Measurements from ENCODE around the gene MYL5. TPM values are rescaled to one million over a fixed set of nuclear protein-coding genes. Genes with fewer than 3 reads are reported as not detected.
A peak's percentile ranks its signal among the peaks of the same experiment; 100 is the strongest.

MYL5 gene
- total RNA-seq, 2 experiments from 2014 or later, result 17.8 to 19.0 TPM

DNA sequence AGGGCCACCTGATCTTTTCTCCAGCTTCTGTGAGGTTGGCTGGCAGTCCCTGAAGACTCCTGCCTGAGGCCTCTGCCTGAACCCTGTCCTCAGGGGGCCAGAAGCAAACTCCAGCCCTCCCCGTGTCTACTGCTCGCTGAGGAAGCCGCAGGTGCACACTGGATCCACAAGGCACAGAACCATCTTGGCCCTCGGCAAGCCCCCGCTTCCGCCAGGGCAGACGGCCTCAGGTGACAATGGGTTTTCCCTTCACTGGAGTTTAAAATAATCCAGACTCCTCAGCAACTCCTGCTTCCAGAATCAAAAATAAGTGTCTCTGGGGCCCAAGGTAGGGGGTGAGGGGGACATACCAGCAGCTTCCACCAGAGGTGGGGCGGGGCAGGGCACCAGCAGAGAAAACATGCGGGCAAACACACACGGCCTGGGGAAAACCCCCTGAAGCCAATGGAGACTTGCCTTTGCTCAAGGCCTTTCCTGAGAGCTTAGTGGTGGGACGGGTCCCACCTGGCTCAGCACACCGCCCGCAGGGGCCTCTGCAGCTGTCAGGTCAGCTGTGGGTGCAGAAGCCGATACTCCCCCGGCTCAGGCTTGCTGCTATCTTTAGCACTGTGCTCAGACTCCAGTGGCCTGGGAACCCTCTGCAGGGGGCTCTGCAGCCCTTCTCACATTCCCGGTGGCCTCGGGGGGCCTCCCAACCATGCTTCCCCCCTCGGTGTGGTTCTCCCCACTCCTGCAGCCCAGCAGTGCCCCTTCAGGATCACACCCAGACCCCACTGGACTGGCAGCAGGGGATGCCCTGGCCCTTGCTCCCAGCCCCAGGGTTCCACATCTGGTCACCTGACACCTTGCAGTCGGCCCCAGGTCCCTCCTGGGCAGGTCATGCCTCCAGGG, 1.9 kb downstream of the MYL5 start:
- H3K4me3 Mint-ChIP-seq, result peak overlapping the region; percentile 86
- DNase-seq, result no peak
- H3K27ac Mint-ChIP-seq, result peak overlapping the region; percentile 89
- H3K4me1 Mint-ChIP-seq, result peaks cover 16% of the 10 kb centered on the region
- H3K36me3 Mint-ChIP-seq (ENCODE audit: low read depth), result peaks cover 14% of the 10 kb centered on the region
- no peaks in the 10 kb centered on the region for H3K9me3 Mint-ChIP-seq
- ChIA-PET POLR2A (no interaction called here), CTCF (no interaction called here)
- H3K27me3 Mint-ChIP-seq, result no peaks in the 10 kb centered on the region

DNA sequence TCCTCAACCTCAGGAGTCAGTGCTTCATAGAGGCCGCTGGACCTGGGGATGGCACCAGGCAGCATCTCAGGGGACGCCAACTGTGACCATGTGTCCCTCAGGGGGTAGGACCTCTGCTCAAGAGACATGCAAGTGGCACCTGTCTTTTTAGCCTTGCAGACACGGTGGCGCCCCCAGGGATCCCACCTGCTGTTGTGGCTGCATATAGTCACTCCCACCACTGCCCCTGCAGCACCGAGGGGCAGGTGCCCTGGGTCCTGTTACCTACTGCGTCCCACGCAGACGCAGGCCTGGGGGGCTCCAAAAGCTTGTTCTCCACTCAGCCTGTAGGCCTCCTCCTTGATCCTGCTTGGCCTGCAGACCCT, 2.5 kb downstream of the MYL5 start:
- ChIA-PET POLR2A (no interaction called here), CTCF (no interaction called here)
- H3K4me1 Mint-ChIP-seq, result peaks cover 16% of the 10 kb centered on the region
- H3K4me3 Mint-ChIP-seq, result no peak overlapping the region
- no peak for DNase-seq
- no peaks in the 10 kb centered on the region for H3K27me3 Mint-ChIP-seq
- H3K36me3 Mint-ChIP-seq (ENCODE audit: low read depth), result peaks cover 8% of the 10 kb centered on the region
- no peaks in the 10 kb centered on the region for H3K9me3 Mint-ChIP-seq
- peak overlapping the region; percentile 60 for H3K27ac Mint-ChIP-seq

DNA sequence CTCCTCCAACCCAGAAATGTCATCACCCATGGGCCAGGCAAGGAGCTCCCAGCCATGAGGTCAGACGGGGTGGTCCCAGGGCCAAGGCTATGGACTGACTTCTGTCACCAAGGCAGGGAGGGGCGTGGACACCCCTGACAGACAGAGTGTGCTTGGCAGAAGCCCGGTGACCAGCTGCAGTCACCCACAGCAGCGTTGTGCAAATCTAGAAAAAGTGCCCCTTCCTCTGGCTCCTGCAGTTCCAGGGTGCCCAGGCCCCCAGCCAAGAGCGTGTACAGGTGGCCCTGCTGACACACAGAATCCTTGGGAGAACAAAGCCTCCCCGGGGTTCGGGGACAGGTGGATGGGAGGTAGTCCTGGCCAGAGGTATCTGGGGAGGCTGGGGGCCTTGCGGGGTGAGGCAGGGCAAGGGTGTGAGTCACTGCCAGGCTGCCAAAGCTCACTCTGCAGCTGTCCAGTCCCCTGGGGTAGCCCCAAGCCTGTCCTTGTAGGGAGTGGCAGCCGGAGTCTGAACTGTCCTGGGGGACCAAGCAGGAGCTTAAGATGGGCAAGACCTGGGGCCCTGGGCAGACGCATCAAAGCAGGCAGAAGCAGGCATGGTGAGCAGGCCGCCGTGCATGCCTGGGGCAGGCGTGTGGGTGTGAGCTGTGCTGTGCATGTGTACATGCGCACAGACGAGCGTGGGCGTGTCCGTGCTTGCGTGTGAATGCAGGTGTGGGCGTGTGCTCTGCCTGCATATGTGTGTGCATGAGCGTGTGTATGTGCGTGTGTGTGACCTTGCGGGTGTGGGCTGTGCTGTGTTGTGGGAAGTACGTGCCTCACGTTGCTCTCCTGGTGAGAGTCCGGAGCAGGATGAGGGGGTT, 3.3 kb downstream of the MYL5 start:
- Mint-ChIP-seq H3K36me3 (ENCODE audit: low read depth) (peaks cover 5% of the 10 kb centered on the region), H3K27ac (no peak overlapping the region), H3K4me3 (no peak overlapping the region), H3K27me3 (no peaks in the 10 kb centered on the region), H3K9me3 (no peaks in the 10 kb centered on the region), H3K4me1 (peaks cover 14% of the 10 kb centered on the region)
- POLR2A ChIA-PET, result no interaction called here
- no peak for DNase-seq
- CTCF ChIA-PET, result no interaction called here

DNA sequence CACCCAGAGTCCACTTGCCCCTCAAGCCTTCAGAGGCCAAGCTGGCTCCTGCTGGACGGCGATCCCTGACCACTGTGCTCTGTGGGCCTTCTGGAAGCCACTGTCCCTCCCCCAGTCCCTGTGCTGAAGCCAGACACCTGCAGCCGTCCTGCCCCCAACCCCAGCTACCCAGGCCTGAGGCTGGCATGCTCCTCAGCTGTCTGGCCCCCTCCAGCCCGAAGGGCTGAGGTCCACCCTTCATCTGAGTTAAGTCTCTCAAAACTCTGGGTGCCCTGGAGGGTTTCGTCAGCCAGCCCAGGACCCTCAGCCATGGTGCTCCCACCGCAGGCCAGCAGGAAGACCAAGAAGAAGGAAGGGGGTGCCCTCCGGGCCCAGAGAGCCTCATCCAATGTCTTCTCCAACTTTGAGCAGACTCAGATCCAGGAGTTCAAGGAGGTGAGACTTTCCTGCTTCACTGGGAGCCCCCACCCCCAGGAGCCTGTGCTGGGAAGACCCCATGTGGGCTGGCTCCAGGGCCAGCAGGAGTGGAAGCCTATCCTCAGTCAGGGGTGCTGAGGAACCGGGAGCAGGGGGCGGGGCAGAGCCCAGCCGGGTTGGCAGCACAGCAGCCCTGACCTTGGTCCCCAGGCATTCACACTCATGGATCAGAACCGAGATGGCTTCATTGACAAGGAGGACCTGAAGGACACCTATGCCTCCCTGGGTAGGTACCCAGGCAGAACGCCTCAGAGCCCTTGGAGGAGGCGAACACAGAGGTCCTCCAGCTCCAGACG, 4.2 kb downstream of the MYL5 start:
- H3K4me3 Mint-ChIP-seq, result no peak overlapping the region
- H3K9me3 Mint-ChIP-seq, result no peaks in the 10 kb centered on the region
- POLR2A ChIA-PET, result no interaction called here
- H3K27me3 Mint-ChIP-seq, result no peaks in the 10 kb centered on the region
- CTCF ChIA-PET, result no interaction called here
- H3K4me1 Mint-ChIP-seq, result peaks cover 9% of the 10 kb centered on the region
- no peak for DNase-seq
- peaks cover 1% of the 10 kb centered on the region for H3K36me3 Mint-ChIP-seq (ENCODE audit: low read depth)
- H3K27ac Mint-ChIP-seq, result no peak overlapping the region

DNA sequence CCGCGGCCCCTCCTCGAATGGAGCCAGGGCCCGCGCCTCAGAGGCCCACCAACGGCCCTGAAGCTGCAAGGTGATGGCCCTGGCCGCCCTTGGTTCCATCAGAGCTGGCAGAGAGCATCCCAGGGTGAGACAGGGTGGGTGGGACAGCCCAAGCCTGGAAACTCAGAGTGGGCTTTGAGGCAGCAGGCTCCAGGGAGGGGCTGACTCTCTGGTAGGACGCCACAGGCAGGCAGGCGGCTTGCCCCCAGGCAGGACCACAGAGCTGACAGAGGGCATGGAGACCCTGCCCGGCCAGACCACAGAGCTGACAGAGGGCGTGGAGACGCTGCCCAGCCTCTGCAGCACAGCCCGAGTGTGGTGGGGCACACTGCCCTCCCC, 4.8 kb downstream of the MYL5 start:
- DNase-seq, result no peak
- Mint-ChIP-seq H3K9me3 (no peaks in the 10 kb centered on the region), H3K4me1 (peaks cover 10% of the 10 kb centered on the region), H3K36me3 (ENCODE audit: low read depth) (peaks cover under 1% of the 10 kb centered on the region), H3K27me3 (no peaks in the 10 kb centered on the region), H3K4me3 (no peak overlapping the region), H3K27ac (peak overlapping the region; percentile 15)
- ChIA-PET POLR2A (no interaction called here), CTCF (no interaction called here)

DNA sequence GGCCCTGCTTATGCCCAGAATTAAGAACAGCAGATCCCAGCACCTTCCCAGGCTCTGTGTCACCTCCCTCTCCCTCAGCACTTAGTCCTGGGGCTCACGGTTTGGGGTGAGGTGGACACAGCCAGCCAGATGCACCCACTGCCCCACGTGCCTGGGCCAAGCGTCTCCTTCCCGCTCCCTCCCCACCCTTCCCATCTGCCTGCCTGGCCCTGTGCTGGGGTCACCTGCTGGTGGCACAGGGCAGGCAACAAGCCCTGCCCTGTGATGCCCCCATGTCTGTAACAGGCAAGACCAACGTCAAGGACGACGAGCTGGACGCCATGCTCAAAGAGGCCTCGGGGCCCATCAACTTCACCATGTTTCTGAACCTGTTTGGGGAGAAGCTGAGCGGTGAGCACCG, 5.3 kb downstream of the MYL5 start:
- Mint-ChIP-seq H3K27ac (peak overlapping the region; percentile 13), H3K9me3 (no peaks in the 10 kb centered on the region), H3K36me3 (ENCODE audit: low read depth) (no peaks in the 10 kb centered on the region), H3K4me1 (peaks cover 10% of the 10 kb centered on the region), H3K4me3 (no peak overlapping the region), H3K27me3 (no peaks in the 10 kb centered on the region)
- CTCF ChIA-PET, result no interaction called here
- no peak for DNase-seq
- POLR2A ChIA-PET, result no interaction called here

DNA sequence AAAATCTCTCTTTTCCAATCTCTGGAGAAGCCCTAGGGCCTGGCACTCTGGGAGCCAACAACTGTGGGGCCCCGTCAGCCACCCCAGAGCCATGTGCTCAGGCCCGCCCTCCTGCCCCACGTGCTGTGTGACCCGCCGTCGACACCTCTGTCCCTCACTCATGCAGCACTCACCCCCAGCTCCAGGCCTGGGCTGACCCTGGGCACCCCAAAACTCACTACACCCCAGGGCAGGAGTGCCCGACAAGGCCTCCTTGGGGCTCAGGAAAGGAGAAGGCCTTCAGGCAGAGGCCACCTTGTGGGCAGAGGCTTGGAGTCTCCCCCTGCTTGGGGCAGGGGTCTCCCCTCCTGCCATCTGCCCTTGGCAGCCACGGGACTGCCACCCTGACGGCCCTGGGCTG, 5.7 kb downstream of the MYL5 start:
- no peaks in the 10 kb centered on the region for H3K27me3 Mint-ChIP-seq
- peaks cover 10% of the 10 kb centered on the region for H3K4me1 Mint-ChIP-seq
- peak overlapping the region; percentile 22 for H3K4me3 Mint-ChIP-seq
- no peaks in the 10 kb centered on the region for H3K36me3 Mint-ChIP-seq (ENCODE audit: low read depth)
- POLR2A ChIA-PET, result no interaction called here
- DNase-seq, result no peak
- no peaks in the 10 kb centered on the region for H3K9me3 Mint-ChIP-seq
- peak overlapping the region; percentile 31 for H3K27ac Mint-ChIP-seq
- CTCF ChIA-PET, result interaction anchor here (1.1 kb wide), 1 partner anchor 17 kb away, joined by 3 read pairs; no protein-coding TSS in a partner anchor

DNA sequence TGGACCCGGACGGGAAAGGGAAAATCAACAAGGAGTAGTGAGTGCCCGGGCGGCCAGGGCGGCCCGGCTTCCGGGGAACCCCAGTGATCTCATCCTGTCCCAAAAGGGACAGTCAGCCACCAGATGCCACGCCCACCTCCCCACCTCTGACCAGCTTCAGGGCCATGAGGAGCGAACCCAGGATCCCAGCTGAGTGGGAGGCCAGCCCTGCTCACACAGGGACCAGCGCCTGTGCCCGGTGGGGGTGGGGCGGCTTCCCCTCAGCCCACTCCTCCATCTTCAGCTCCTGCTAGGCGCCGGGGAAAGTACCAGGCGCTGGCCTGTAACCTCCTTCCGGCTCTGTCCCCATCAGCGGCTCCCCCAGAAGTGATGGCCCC, 6.2 kb downstream of the MYL5 start:
- no peaks in the 10 kb centered on the region for H3K36me3 Mint-ChIP-seq (ENCODE audit: low read depth)
- H3K27me3 Mint-ChIP-seq, result no peaks in the 10 kb centered on the region
- peak overlapping the region; percentile 32 for H3K4me3 Mint-ChIP-seq
- H3K4me1 Mint-ChIP-seq, result peaks cover 10% of the 10 kb centered on the region
- peak overlapping the region; percentile 69 for H3K27ac Mint-ChIP-seq
- no peak for DNase-seq
- no peaks in the 10 kb centered on the region for H3K9me3 Mint-ChIP-seq
- POLR2A ChIA-PET, result no interaction called here
- CTCF ChIA-PET, result interaction anchor here (1.1 kb wide), 1 partner anchor 17 kb away, joined by 3 read pairs; no protein-coding TSS in a partner anchor

DNA sequence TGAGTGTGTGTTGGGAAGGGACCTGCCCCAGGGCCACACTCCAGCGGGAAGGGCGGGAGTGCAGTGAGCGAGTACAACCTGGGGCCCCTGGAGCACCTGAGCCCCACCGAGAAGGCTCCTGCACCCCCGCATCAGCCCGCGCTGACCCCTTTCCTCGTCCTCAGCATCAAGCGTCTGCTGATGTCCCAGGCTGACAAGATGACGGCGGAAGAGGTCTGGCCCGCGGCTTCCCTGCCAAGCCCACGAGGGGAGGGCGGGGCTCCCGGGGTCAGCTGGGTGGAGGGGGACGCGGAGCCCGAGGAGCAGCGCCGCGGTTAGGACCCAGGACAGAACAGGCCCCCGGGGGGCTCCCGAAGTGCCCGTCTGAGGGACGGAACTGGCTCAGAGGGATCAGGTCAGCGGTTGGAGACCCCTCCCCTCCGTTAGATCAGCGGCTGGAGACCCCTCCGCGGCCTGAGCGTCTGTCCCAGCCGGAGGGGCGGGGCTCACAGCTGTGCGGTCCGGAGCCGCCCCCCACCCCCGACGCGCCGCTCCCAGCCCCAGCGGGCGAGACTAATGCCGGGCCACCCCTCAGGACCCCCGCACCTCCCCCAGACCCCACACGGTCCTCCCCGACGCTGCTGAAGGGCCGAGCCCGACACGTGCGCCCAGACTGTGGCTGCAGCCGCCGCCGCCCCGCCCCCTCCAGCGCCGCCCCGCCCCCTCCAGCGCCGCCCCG, 6.7 kb downstream of the MYL5 start:
- peak; percentile 46 for DNase-seq
- Mint-ChIP-seq H3K9me3 (no peaks in the 10 kb centered on the region), H3K27me3 (no peaks in the 10 kb centered on the region), H3K36me3 (ENCODE audit: low read depth) (no peaks in the 10 kb centered on the region), H3K27ac (peak overlapping the region; percentile 69), H3K4me3 (peak overlapping the region; percentile 32), H3K4me1 (peaks cover 10% of the 10 kb centered on the region)
- CTCF ChIA-PET, result interaction anchor here (1.1 kb wide), 1 partner anchor 18 kb away, joined by 3 read pairs; no protein-coding TSS in a partner anchor
- POLR2A ChIA-PET, result no interaction called here

DNA sequence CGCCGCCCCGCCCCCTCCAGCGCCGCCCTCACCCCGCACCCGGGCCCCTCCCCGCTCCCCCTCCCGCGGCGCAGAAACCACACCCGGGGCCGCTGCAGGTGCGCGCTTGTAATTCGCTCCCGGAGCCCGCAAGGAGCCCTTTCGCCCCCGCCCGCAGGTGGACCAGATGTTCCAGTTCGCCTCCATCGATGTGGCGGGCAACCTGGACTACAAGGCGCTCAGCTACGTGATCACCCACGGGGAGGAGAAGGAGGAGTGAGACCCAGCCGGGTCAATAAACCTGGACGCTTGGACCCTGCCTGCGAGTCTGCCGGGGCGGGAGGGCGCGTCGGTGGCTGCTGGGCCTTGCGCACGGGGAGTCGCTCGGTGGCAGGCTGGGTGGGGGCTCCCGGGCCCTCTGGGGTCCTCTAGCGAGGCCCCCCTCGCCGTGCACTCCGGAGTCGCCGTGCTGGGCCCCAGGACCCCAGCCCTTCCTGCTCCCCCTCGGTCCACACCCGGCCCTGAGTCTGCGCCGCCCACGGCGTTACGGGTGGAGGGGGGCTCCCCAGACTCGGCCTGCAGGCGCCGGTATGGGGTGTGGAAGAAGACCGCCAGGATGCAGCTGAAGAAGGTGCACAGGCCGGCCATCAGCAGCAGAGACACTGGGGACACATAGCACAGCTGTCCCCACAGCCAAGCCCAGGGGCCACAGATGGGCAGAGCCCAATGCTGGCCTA, 7.6 kb downstream of the MYL5 start:
- CTCF ChIA-PET, result no interaction called here
- Mint-ChIP-seq H3K27ac (no peak overlapping the region), H3K9me3 (no peaks in the 10 kb centered on the region), H3K36me3 (ENCODE audit: low read depth) (no peaks in the 10 kb centered on the region), H3K27me3 (no peaks in the 10 kb centered on the region), H3K4me1 (peaks cover 10% of the 10 kb centered on the region), H3K4me3 (no peak overlapping the region)
- POLR2A ChIA-PET, result no interaction called here
- DNase-seq, result no peak

DNA sequence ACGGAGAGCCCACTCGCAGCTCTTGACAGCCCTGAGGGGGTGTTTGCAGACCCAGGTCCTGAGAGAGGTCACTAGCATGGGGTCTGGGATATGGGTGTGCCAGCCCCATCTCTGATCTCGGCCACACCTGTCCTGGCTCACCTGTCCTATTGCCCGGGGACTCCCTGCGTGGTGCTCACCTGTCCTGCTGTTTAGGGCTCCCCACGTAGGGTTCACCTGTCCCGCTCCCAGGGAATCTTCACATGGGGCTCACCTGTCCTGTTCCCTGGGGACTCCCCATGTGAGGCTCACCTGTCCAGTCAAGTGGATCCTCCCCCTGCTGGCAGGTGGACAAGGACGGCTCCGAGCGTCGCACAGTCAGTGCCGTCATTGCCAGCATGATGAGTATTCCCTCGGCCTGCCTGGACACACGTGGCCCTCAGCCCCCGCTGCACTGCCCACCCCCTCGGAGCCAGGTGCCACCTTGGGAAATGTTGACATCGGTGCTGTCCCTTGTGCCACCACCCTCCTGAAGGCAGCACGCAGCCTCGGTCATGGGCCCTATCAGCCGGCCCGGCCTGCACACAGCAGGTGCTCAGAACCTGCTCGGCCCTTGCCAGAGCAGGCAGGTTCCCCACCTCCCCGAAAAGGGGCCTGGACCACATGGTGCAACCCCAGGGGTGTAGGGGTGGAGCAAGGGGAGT, 8.3 kb downstream of the MYL5 start:
- H3K27me3 Mint-ChIP-seq, result peaks cover 1% of the 10 kb centered on the region
- no peaks in the 10 kb centered on the region for H3K36me3 Mint-ChIP-seq (ENCODE audit: low read depth)
- ChIA-PET POLR2A (no interaction called here), CTCF (no interaction called here)
- no peak for DNase-seq
- no peaks in the 10 kb centered on the region for H3K9me3 Mint-ChIP-seq
- H3K27ac Mint-ChIP-seq, result no peak overlapping the region
- H3K4me3 Mint-ChIP-seq, result no peak overlapping the region
- H3K4me1 Mint-ChIP-seq, result peaks cover 10% of the 10 kb centered on the region
